ENCODE results near the gene ANO6. TPM values are rescaled to one million over a fixed set of nuclear protein-coding genes. Genes with fewer than 3 reads are reported as not detected.
A peak's percentile ranks its signal among the peaks of the same experiment; 100 is the strongest.
"Not testable (repeated sequence)": the region's sequence is repeated elsewhere in the genome, so short reads cannot be mapped to it uniquely, and the experiment has no call there.

Gene ANO6, protein sequence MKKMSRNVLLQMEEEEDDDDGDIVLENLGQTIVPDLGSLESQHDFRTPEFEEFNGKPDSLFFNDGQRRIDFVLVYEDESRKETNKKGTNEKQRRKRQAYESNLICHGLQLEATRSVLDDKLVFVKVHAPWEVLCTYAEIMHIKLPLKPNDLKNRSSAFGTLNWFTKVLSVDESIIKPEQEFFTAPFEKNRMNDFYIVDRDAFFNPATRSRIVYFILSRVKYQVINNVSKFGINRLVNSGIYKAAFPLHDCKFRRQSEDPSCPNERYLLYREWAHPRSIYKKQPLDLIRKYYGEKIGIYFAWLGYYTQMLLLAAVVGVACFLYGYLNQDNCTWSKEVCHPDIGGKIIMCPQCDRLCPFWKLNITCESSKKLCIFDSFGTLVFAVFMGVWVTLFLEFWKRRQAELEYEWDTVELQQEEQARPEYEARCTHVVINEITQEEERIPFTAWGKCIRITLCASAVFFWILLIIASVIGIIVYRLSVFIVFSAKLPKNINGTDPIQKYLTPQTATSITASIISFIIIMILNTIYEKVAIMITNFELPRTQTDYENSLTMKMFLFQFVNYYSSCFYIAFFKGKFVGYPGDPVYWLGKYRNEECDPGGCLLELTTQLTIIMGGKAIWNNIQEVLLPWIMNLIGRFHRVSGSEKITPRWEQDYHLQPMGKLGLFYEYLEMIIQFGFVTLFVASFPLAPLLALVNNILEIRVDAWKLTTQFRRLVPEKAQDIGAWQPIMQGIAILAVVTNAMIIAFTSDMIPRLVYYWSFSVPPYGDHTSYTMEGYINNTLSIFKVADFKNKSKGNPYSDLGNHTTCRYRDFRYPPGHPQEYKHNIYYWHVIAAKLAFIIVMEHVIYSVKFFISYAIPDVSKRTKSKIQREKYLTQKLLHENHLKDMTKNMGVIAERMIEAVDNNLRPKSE
- total RNA-seq (10 to 100 TPM in 4 of 5 donors, 1 to 10 TPM in 1; 8.1 to 78.8 (median 43.3) TPM), polyA plus RNA-seq (1 to 10 TPM; 4.4 to 7.3 (median 4.7) TPM)
- long read RNA-seq, donor 1, full-length matches to known transcripts, result 1 of 1 reads
- long read RNA-seq, donor 1, partial matches to known transcripts, result 0 of 1 reads
- long read RNA-seq, donor 1, other reads (novel, unspliced or antisense), result 0 of 1 reads
- long read RNA-seq, donor 2, full-length matches to known transcripts, result 3 of 8 reads
- long read RNA-seq, donor 2, partial matches to known transcripts, result 5 of 8 reads
- long read RNA-seq, donor 2, other reads (novel, unspliced or antisense), result 0 of 8 reads
- long read RNA-seq, donor 3, result 0 reads
- long read RNA-seq, donor 4, result 0 reads
- long read RNA-seq, donor 5, full-length matches to known transcripts, result 5 of 17 reads
- long read RNA-seq, donor 5, partial matches to known transcripts, result 12 of 17 reads
- long read RNA-seq, donor 5, other reads (novel, unspliced or antisense), result 0 of 17 reads
- long read RNA-seq, donor 6, full-length matches to known transcripts, result 5 of 5 reads
- long read RNA-seq, donor 6, partial matches to known transcripts, result 0 of 5 reads
- long read RNA-seq, donor 6, other reads (novel, unspliced or antisense), result 0 of 5 reads
- long read RNA-seq, donor 7, full-length matches to known transcripts, result 4 of 4 reads
- long read RNA-seq, donor 7, partial matches to known transcripts, result 0 of 4 reads
- long read RNA-seq, donor 7, other reads (novel, unspliced or antisense), result 0 of 4 reads
- long read RNA-seq, donor 8, full-length matches to known transcripts, result 2 of 14 reads
- long read RNA-seq, donor 8, partial matches to known transcripts, result 12 of 14 reads
- long read RNA-seq, donor 8, other reads (novel, unspliced or antisense), result 0 of 14 reads
- long read RNA-seq, donor 9, result 0 reads
- long read RNA-seq, donor 10, result 0 reads

- intact Hi-C loops (cut with DNase I; ENCODE audit: low total_unique reads), result no loop called here
- TF ChIP-seq POLR2AphosphoS5 (IDR thresholded peaks at IDR 0.05) (peak; percentile 70 to 93 (median 90)), POLR2A (IDR thresholded peaks at IDR 0.05) (peak in 2 of 4 donors; percentile 11 to 36), EP300 (IDR thresholded peaks at IDR 0.05) (no peak), CTCF (IDR thresholded peaks at IDR 0.05) (peak in 1 of 7 experiments; percentile 4)
- Histone ChIP-seq H3K9me3 (no peaks in the 10 kb centered on the region), H3K4me3 (peak within 1 kb of the TSS; percentile 69 to 92 (median 76)), H3K27me3 (no peaks in the 10 kb centered on the region), H3K27ac (peak within 1 kb of the TSS; percentile 87 to 97 (median 93)), H3K36me3 (no peaks in the 10 kb centered on the region), H3K4me1 (peaks cover 0 to 44% (median 24%) of the 10 kb centered on the region in 4 donors)
- WGBS, 5 donors, result 0 to 1% (median 1%) methylated on average over 43 to 62 of the region's 62 CpGs
- DNase-seq, result peak; percentile 89 to 96
Observed at GRCh38 chr12:45215419-45216229, at the start of gene ANO6. TSS of gene ANO6 (plus strand) at chr12:45216095. CDS start at chr12:45216322, 227 bp downstream.

- Histone ChIP-seq H3K36me3 (no peaks in the 10 kb centered on the region), H3K4me1 (no peaks in the 10 kb centered on the region), H3K4me3 (no peak overlapping the region), H3K27me3 (no peaks in the 10 kb centered on the region), H3K27ac (no peak overlapping the region), H3K9me3 (no peaks in the 10 kb centered on the region)
- WGBS, 5 donors, result 83 to 94% (median 89%) methylated on average over 2 of the region's 2 CpGs
- intact Hi-C loops (cut with DNase I; ENCODE audit: low total_unique reads), result no loop called here
- DNase-seq, result no peak
- TF ChIP-seq CTCF (IDR thresholded peaks at IDR 0.05) (no peak), POLR2A (IDR thresholded peaks at IDR 0.05) (no peak), EP300 (IDR thresholded peaks at IDR 0.05) (no peak), POLR2AphosphoS5 (IDR thresholded peaks at IDR 0.05) (no peak)
Observed at GRCh38 chr12:45168976-45169375, 46.9 kb upstream of the ANO6 start.

DNA sequence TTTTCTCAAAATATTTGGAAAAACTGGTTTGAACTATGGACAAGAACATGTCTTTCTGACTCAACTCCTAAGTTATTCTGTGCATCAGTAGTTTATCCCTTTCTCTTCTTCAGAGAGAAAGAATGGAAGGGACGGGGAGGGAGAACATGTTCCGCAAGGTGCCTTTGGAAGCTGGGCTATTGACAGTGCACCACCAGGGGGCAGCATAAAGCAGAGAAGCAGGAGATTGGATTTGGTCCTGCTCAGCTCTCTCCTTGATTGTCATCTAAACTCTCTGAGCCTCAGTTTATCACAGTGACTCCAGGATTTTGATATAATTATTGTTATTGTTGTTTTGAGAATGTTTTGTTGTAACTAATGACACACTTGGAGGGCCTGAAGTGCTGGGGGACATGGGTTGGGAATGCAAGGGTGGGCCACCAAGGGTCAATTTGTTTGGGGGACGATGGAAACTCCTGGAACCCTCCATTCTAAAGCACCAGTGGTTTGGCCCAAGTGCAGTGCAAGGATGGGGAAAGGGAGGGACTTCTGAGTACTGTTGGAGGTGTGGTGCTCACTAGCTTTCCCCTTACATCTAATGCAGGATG, 45.3 kb upstream of the ANO6 start:
- TF ChIP-seq POLR2AphosphoS5 (IDR thresholded peaks at IDR 0.05) (peak in 1 of 3 donors; percentile 22), POLR2A (IDR thresholded peaks at IDR 0.05) (no peak), CTCF (IDR thresholded peaks at IDR 0.05) (peak in 5 of 7 experiments; percentile 66 to 89 (median 79))
- Histone ChIP-seq H3K9me3 (peaks cover 0 to under 1% (median 0%) of the 10 kb centered on the region in 4 donors), H3K4me1 (no peaks in the 10 kb centered on the region), H3K4me3 (no peak overlapping the region), H3K27ac (no peak overlapping the region), H3K36me3 (peaks cover 0 to 5% (median 0%) of the 10 kb centered on the region in 4 donors), H3K27me3 (no peaks in the 10 kb centered on the region)
- intact Hi-C loops (cut with DNase I; ENCODE audit: low total_unique reads), result no loop called here
- 40 to 48% (median 46%) methylated on average over 3 of the region's 3 CpGs for WGBS, 5 donors
- DNase-seq, result peak; percentile 85 to 86

DNA sequence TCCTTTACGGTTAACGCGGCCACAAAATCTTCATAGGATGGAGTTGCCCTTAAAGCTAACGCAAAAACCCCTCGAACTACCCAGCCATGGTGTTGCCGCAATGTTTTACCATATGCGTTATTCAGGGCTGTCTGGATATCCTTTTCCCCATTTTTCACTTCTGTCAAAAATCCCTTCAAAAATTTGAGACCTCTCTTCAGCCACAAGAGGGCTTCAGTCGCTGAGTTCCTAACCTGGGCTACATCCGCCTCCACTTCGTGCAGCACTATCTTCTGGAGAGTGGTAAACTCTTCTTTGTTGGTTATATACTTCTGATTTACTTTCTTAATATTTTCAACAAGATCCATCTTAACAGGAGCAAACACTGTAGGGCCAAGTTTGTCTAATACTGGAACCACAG, 42.6 kb upstream of the ANO6 start:
- 85 to 91% (median 88%) methylated on average over 10 of the region's 10 CpGs for WGBS, 5 donors
- DNase-seq; intact Hi-C loops (cut with DNase I; ENCODE audit: low total_unique reads); H3K4me1 ChIP-seq; H3K27me3 ChIP-seq; H3K4me3 ChIP-seq; H3K27ac ChIP-seq: not testable (repeated sequence)
- Histone ChIP-seq H3K9me3 (peaks cover 3 to 28% (median 14%) of the 10 kb centered on the region in 4 donors), H3K36me3 (peaks cover 0 to 11% (median 4%) of the 10 kb centered on the region in 4 donors)
